PC-3 (cell line): ENCODE measurements around the gene MED13L.

ENCODE experiments used
- EZH2 ChIP-seq: fragments of 300-600 bp; sonication (generic); IDR thresholded peaks from one replicate; pipeline ENCODE4 v1.6.1; 2017; ENCODE audit warnings: antibody characterized with exemption, mild to moderate bottlenecking, low read length; ENCODE audit not compliant: unreplicated experiment
- TF ChIP-seq, protein P1 (sequence below): fragments of 300-600 bp; sonication (generic); conservative IDR thresholded peaks from 2 replicates; pipeline ENCODE4 v1.5.1; 2017; ENCODE audit warnings: antibody characterized with exemption, low read depth, mild to moderate bottlenecking, low read length

DNA sequence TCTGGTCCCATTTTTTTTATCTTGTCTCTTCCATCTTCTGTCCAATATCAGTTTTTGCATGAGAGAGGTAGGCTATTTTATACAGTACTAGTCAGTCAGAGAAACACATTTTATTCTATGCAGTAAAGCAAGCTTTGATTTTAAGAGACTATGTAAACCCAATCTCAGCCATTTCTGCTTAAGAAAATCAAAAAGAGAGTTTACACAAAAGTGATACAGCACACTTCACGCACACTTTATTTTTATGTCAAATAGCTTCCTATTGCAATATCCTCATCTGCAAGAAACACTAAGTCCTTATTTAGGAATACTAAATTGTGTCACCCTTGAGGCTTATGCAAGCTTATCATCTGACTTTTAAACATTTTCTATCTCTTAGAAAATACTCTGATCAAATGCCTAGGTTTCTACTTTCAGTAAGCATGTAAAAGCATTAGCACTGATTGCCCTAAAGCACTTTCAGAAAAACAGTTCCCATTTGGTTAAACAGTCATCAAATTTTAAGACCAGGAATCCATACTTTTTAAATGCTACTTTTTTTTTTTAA is 78.3 kb downstream of the MED13L start:
- TF ChIP-seq, protein P1, sequence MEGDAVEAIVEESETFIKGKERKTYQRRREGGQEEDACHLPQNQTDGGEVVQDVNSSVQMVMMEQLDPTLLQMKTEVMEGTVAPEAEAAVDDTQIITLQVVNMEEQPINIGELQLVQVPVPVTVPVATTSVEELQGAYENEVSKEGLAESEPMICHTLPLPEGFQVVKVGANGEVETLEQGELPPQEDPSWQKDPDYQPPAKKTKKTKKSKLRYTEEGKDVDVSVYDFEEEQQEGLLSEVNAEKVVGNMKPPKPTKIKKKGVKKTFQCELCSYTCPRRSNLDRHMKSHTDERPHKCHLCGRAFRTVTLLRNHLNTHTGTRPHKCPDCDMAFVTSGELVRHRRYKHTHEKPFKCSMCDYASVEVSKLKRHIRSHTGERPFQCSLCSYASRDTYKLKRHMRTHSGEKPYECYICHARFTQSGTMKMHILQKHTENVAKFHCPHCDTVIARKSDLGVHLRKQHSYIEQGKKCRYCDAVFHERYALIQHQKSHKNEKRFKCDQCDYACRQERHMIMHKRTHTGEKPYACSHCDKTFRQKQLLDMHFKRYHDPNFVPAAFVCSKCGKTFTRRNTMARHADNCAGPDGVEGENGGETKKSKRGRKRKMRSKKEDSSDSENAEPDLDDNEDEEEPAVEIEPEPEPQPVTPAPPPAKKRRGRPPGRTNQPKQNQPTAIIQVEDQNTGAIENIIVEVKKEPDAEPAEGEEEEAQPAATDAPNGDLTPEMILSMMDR: no peak
- TF ChIP-seq EZH2: no peak
